HCT116 (cell line): ENCODE measurements around the gene STING1. TPM values are rescaled to one million over a fixed set of nuclear protein-coding genes. Genes with fewer than 3 reads are reported as not detected.
"Not testable (repeated sequence)": the region's sequence is repeated elsewhere in the genome, so short reads cannot be mapped to it uniquely, and the experiment has no call there.

ENCODE experiments used
- ATAC-seq: fragments of 200-7000 bp; cut with Tn5 transposase; 2 replicates; pipeline ENCODE4 v1.9.1; 2020; ENCODE audit warnings: mild to moderate bottlenecking, moderate library complexity
- BruUV-seq: library from RNA; stranded (reverse); fragments of 400-500 nt; replicated peaks from 2 replicates; lab custom pipeline; 2021; lab: Mats Ljungman, UMichigan
- CTCF ChIA-PET: fragments of 300-600 bp; sonication (Branson Sonifier 250); formaldehyde crosslinking; loops from one replicate; lab custom pipeline; 2021; ENCODE audit warnings: antibody characterized with exemption; lab: Charles Lee
- POLR2A ChIA-PET: fragments of 300-600, 350-600 bp; sonication (Branson Sonifier 250); formaldehyde crosslinking; loops from one replicate; lab custom pipeline; 2021; ENCODE audit warnings: antibody characterized with exemption; lab: Charles Lee
- RAD21 ChIA-PET, 2 experiments: fragments of 300-600 bp; sonication (Branson Sonifier 250); formaldehyde crosslinking; loops; one replicate each; lab custom pipeline; 2023; ENCODE audit warnings: low total read pairs in 2 of 2; ENCODE audit not compliant: uncharacterized antibody in 2 of 2, unreplicated experiment in 2 of 2, low non-redundant PET in 1 of 2; lab: Charles Lee
- DNase-seq: peaks from one replicate; pipeline ENCODE4 v3.0.0-alpha.2; 2010; ENCODE audit warnings: low read depth, low spot score
- H2AFZ ChIP-seq: fragments of 200-600 bp; shearing (Covaris generic), sonication (generic); 2 replicates; pipeline ENCODE4 v1.6.1; 2017; ENCODE audit warnings: low read depth, mixed run types, mixed read lengths, antibody characterized with exemption, low read length; ENCODE audit not compliant: poor library complexity, severe bottlenecking
- H3K27ac ChIP-seq: 2 replicates; pipeline ENCODE4 v1.5.1; 2012; ENCODE audit warnings: low read depth, low read length
- H3K27me3 ChIP-seq: fragments of 200-600 bp; sonication (generic); 2 replicates; pipeline ENCODE4 v1.6.1; 2016; ENCODE audit warnings: mixed run types, low read length, mixed read lengths; ENCODE audit not compliant: insufficient read depth
- H3K36me3 ChIP-seq, 2 experiments: fragments of 200-500 bp in 1 of 2; fragments of 200-600 bp in 1 of 2; sonication (Bioruptor generic) in 1 of 2; sonication (generic) in 1 of 2; 2 replicates each; pipeline versions ENCODE4 v1.5.1 to v1.6.1; 2014 to 2016; ENCODE audit warnings: low read length in 2 of 2, inconsistent platforms in 1 of 2, mixed read lengths in 1 of 2, mixed run types in 1 of 2; ENCODE audit not compliant: insufficient read depth in 2 of 2, control insufficient read depth in 1 of 2
- H3K4me1 ChIP-seq, 2 experiments: fragments of 200-600 bp in 1 of 2; sonication (generic) in 1 of 2; 2 replicates each; pipeline versions ENCODE4 v1.5.1 to v1.6.1; 2012 to 2017; ENCODE audit warnings: low read length in 2 of 2, inconsistent platforms in 1 of 2, mild to moderate bottlenecking in 1 of 2, mixed read lengths in 1 of 2, mixed run types in 1 of 2, moderate library complexity in 1 of 2; ENCODE audit not compliant: insufficient read depth in 2 of 2, control insufficient read depth in 1 of 2
- H3K4me2 ChIP-seq: fragments of 200-600 bp; sonication (generic); 2 replicates; pipeline ENCODE4 v1.6.1; 2017; ENCODE audit warnings: mixed run types, low read length, mixed read lengths
- H3K4me3 ChIP-seq, 2 experiments: fragments of 200-600 bp in 1 of 2; sonication (generic) in 1 of 2; replicated peaks in 1 of 2; 2 replicates each; pipeline ENCODE4 v1.5.1; 2011 to 2016; ENCODE audit warnings: low read length in 2 of 2, control low read depth in 1 of 2, low read depth in 1 of 2, mild to moderate bottlenecking in 1 of 2, mixed read lengths in 1 of 2, mixed run types in 1 of 2
- H3K79me2 ChIP-seq: fragments of 200-600 bp; sonication (generic); 2 replicates; pipeline ENCODE4 v1.6.1; 2017; ENCODE audit warnings: mild to moderate bottlenecking, mixed run types, low read length, moderate library complexity, mixed read lengths; ENCODE audit not compliant: insufficient read depth
- H3K9ac ChIP-seq: fragments of 200-600 bp; sonication (generic); 2 replicates; pipeline ENCODE4 v1.6.1; 2016; ENCODE audit warnings: low read length, mixed read lengths
- H3K9me2 ChIP-seq: fragments of 200-600 bp; sonication (generic), shearing (Covaris generic); 2 replicates; pipeline ENCODE4 v1.6.1; 2017; ENCODE audit warnings: mixed run types, mild to moderate bottlenecking, moderate library complexity; ENCODE audit not compliant: insufficient read depth
- H3K9me3 ChIP-seq, 2 experiments: fragments of 200-500 bp in 1 of 2; fragments of 200-600 bp in 1 of 2; sonication (Bioruptor generic) in 1 of 2; sonication (generic) in 1 of 2; 2 replicates each; pipeline ENCODE4 v1.6.1; 2014 to 2017; ENCODE audit warnings: low read length in 2 of 2, mixed read lengths in 2 of 2, inconsistent platforms in 1 of 2, low read depth in 1 of 2, mild to moderate bottlenecking in 1 of 2, mixed run types in 1 of 2, moderate library complexity in 1 of 2; ENCODE audit not compliant: control insufficient read depth in 1 of 2, insufficient read depth in 1 of 2
- H4K20me1 ChIP-seq: fragments of 200-600 bp; sonication (generic), shearing (Covaris generic); 2 replicates; pipeline ENCODE4 v1.6.1; 2017; ENCODE audit warnings: mixed run types, mild to moderate bottlenecking, moderate library complexity; ENCODE audit not compliant: insufficient read depth
- CBX3 ChIP-seq: IDR thresholded peaks from 2 replicates; pipeline ENCODE4 v1.6.1; 2012; ENCODE audit warnings: low read depth
- EGR1 ChIP-seq: IDR thresholded peaks from 2 replicates; pipeline ENCODE4 v1.6.1; 2012; ENCODE audit warnings: low read depth
- ELF1 ChIP-seq: IDR thresholded peaks from 2 replicates; pipeline ENCODE4 v1.6.1; 2012; ENCODE audit warnings: low read depth, borderline replicate concordance
- EZH2 ChIP-seq: fragments of 200-600 bp; sonication (generic); IDR thresholded peaks from 2 replicates; pipeline ENCODE4 v1.6.1; 2017; ENCODE audit warnings: antibody characterized with exemption, mixed run types
- EZH2phosphoT487 ChIP-seq: fragments of 200-600 bp; IDR thresholded peaks from 2 replicates; pipeline ENCODE4 v1.6.1; 2018; ENCODE audit warnings: antibody characterized with exemption, borderline replicate concordance
- FOSL1 ChIP-seq: IDR thresholded peaks from 2 replicates; pipeline ENCODE4 v1.6.1; 2012; ENCODE audit warnings: low read depth
- JUND ChIP-seq: IDR thresholded peaks from 2 replicates; pipeline ENCODE4 v1.6.1; 2012
- POLR2A ChIP-seq: IDR thresholded peaks from 2 replicates; pipeline ENCODE4 v1.7.0; 2011; ENCODE audit warnings: borderline replicate concordance; ENCODE audit not compliant: insufficient read depth, insufficient read length; ENCODE audit errors: extremely low read depth
- RAD21 ChIP-seq: IDR thresholded peaks from 2 replicates; pipeline ENCODE4 v1.6.1; 2012; ENCODE audit warnings: low read depth, mild to moderate bottlenecking
- SIN3A ChIP-seq: IDR thresholded peaks from 2 replicates; pipeline ENCODE4 v1.6.1; 2012; ENCODE audit warnings: low read depth
- SP1 ChIP-seq: IDR thresholded peaks from 2 replicates; pipeline ENCODE4 v1.6.1; 2012; ENCODE audit warnings: low read depth
- SRF ChIP-seq: IDR thresholded peaks from 2 replicates; pipeline ENCODE4 v1.6.1; 2012; ENCODE audit warnings: low read depth
- YY1 ChIP-seq: IDR thresholded peaks from 2 replicates; pipeline ENCODE4 v1.6.1; 2011; ENCODE audit warnings: low read length, low read depth, moderate library complexity, mild to moderate bottlenecking; ENCODE audit not compliant: insufficient replicate concordance; ENCODE audit errors: extremely low read depth
- ZFX ChIP-seq: fragments of 450-650 bp; IDR thresholded peaks from 2 replicates; pipeline ENCODE4 v1.6.1; 2017
- intact Hi-C: fragments of 100-400 bp; cut with micrococcal nuclease; formaldehyde crosslinking; loops from 2 replicates; pipeline ENCODE4 v1.10.0; 2022
- total RNA-seq: library from RNA; stranded (reverse); gene quantifications from one replicate; pipeline ENCODE4 v1.2.1, GENCODE V29; 2021; ENCODE audit not compliant: unreplicated experiment
- TF ChIP-seq, protein P1 (sequence below): IDR thresholded peaks from 2 replicates; pipeline ENCODE4 v1.6.1; 2012
- TF ChIP-seq, protein P2 (sequence below), 3 experiments: fragments of 200-600 bp in 1 of 3; sonication (generic) in 1 of 3; IDR thresholded peaks in 2 of 3; conservative IDR thresholded peaks in 1 of 3; 2 replicates each; pipeline ENCODE4 v1.5.1; 2012 to 2017; ENCODE audit warnings: low read depth in 2 of 3, low read length in 2 of 3, antibody characterized with exemption in 1 of 3, borderline replicate concordance in 1 of 3, control low read depth in 1 of 3, mild to moderate bottlenecking in 1 of 3, mixed read lengths in 1 of 3, mixed run types in 1 of 3, moderate library complexity in 1 of 3; ENCODE audit not compliant: insufficient read depth in 1 of 3

STING1 gene
- total RNA-seq, 1 experiment from 2014 or later = 17.7 TPM

DNA sequence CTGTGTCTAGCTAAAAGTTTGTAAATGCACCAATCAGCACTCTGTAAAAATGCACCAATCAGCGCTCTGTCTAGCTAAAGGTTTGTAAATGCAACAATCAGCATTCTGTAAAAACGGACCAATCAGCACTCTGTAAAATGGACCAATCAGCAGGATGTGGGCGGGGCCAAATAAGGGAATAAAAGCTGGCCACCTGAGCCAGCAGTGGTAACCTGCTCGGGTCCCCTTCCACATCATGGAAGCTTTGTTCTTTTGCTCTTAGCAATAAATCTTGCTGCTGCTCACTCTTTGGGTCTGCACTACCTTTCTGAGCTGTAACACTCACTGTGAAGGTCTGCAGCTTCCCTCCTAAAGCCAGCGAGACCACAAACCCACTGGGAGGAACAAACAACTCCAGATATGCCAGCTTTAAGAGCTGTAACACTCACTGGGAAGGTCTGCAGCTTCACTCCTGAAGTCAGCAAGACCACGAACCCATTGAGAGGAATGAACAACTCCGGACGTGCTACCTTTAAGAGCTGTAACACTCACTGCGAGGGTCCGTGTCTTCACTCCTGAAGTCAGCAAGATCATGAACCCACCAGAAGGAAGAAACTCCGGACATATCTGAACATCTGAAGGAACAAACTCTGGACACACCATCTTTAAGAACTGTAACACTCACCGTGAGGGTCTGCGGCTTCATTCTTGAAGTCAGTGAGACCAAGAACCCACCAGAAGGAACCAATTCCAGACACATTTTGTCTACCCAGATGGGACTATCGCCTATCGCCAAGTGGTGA is 20.7 kb upstream of the STING1 start:
- H3K4me1 ChIP-seq, H3K27me3 ChIP-seq, H4K20me1 ChIP-seq, DNase-seq, H3K79me2 ChIP-seq, H3K9me3 ChIP-seq, H3K9ac ChIP-seq, H3K36me3 ChIP-seq, CTCF ChIA-PET, BruUV-seq, RAD21 ChIA-PET, H2AFZ ChIP-seq, H3K9me2 ChIP-seq, H3K4me3 ChIP-seq, H3K27ac ChIP-seq, POLR2A ChIA-PET, H3K4me2 ChIP-seq, intact Hi-C loops, ATAC-seq: not testable (repeated sequence)

DNA sequence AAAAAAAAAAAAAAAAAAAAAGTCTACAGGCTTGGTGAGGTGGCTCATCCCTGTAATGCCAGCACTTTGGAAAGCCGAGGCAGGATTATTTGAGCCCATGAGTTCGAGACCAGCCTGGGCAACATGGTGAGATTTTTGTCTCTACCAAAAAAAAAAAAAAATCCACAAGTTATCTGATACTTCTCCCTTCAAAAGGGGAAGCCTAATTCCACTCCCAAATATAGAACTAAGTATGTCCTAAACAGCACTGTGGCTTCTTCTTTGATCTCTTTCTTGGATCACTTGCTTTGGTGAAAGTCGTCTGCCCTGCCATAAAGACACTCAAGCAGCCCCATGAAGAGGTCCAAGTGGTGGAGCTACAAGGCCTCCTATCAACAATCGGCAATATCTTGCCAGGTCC is 18.8 kb upstream of the STING1 start:
- CTCF ChIA-PET = no interaction called here
- TF ChIP-seq FOSL1 = no peak
- TF ChIP-seq, protein P1, sequence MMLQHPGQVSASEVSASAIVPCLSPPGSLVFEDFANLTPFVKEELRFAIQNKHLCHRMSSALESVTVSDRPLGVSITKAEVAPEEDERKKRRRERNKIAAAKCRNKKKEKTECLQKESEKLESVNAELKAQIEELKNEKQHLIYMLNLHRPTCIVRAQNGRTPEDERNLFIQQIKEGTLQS = no peak
- no peak for TF ChIP-seq EGR1
- TF ChIP-seq ZFX = no peak
- TF ChIP-seq SP1 = no peak
- TF ChIP-seq EZH2phosphoT487 = no peak
- TF ChIP-seq YY1 = no peak
- TF ChIP-seq ELF1 = no peak
- TF ChIP-seq SIN3A = no peak
- no peak for TF ChIP-seq RAD21
- no peak for TF ChIP-seq EZH2
- no peak for TF ChIP-seq CBX3
- no peak for TF ChIP-seq POLR2A
- no peak for TF ChIP-seq JUND
- TF ChIP-seq SRF = no peak
- TF ChIP-seq, protein P2, sequence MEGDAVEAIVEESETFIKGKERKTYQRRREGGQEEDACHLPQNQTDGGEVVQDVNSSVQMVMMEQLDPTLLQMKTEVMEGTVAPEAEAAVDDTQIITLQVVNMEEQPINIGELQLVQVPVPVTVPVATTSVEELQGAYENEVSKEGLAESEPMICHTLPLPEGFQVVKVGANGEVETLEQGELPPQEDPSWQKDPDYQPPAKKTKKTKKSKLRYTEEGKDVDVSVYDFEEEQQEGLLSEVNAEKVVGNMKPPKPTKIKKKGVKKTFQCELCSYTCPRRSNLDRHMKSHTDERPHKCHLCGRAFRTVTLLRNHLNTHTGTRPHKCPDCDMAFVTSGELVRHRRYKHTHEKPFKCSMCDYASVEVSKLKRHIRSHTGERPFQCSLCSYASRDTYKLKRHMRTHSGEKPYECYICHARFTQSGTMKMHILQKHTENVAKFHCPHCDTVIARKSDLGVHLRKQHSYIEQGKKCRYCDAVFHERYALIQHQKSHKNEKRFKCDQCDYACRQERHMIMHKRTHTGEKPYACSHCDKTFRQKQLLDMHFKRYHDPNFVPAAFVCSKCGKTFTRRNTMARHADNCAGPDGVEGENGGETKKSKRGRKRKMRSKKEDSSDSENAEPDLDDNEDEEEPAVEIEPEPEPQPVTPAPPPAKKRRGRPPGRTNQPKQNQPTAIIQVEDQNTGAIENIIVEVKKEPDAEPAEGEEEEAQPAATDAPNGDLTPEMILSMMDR (IDR thresholded peaks at IDR 0.05 in 2 of 3, conservative IDR thresholded peaks at IDR 0.05 in 1 of 3; ENCODE audit: borderline replicate concordance in 1 of 3, insufficient read depth in 1 of 3, low read depth in 2 of 3, low read length in 2 of 3) = no peak

More for the DNA sequence above, 18.8 kb upstream of the STING1 start:
- no peak overlapping the region for H3K4me2 ChIP-seq
- no peak overlapping the region for H3K4me3 ChIP-seq
- no peaks in the 10 kb centered on the region for H3K9me3 ChIP-seq
- H3K9ac ChIP-seq = no peak overlapping the region
- ChIA-PET RAD21 (interaction anchor here in 1 of 2 experiments (0.7 kb wide), 1 partner anchor 248 kb away, joined by 3 read pairs; no protein-coding TSS in a partner anchor), POLR2A (no interaction called here)
- no peak for DNase-seq
- no peaks in the 10 kb centered on the region for H3K9me2 ChIP-seq
- H3K4me1 ChIP-seq = peaks cover 0 to 1% of the 10 kb centered on the region in 2 experiments; a peak in 2 of 4 replicates
- no peaks in the 10 kb centered on the region for H3K36me3 ChIP-seq
- H2AFZ ChIP-seq = no peak overlapping the region
- no peak for ATAC-seq
- H3K27ac ChIP-seq = no peak overlapping the region
- H3K27me3 ChIP-seq = no peaks in the 10 kb centered on the region
- intact Hi-C loops = no loop called here
- no peaks in the 10 kb centered on the region for H4K20me1 ChIP-seq
- H3K79me2 ChIP-seq = no peaks in the 10 kb centered on the region
- no TSS peak for BruUV-seq
